ENCODE measurements around the gene PPM1H.

The PPM1H gene

GRCh38 chr12:62781136-62781880, 153.6 kb downstream of the PPM1H start:
- no peak for DNase-seq (ENCODE audit: low read depth)
- H3K4me3 ChIP-seq (ENCODE audit: control insufficient read depth, low read depth, low read length) = no peak overlapping the region
- no peak for TF ChIP-seq CTCF (conservative IDR thresholded peaks at IDR 0.05; ENCODE audit: control insufficient read depth, insufficient read depth, low read depth, low read length)

DNA sequence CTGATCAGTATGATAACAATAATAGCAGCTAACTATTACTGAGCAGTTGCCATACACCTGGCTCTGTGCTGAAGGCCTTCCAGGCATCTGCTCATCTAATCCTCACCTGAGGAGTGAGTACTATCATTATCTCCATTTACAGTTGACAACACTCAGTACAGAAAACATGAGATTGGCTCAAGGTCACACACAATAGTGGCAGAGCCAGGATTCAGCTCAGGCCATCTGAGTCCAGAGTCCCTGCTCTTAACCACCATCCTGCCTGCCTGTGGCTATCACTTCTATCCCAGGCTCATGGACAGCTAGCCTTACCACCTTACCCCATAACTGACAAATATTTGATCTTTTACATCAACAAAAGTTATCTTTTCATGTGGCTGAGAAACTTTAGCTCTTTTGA, 155.5 kb downstream of the PPM1H start:
- TF ChIP-seq CTCF (conservative IDR thresholded peaks at IDR 0.05; ENCODE audit: control insufficient read depth, insufficient read depth, low read depth, low read length) = no peak
- DNase-seq (ENCODE audit: low read depth) = no peak
- no peak overlapping the region for H3K4me3 ChIP-seq (ENCODE audit: control insufficient read depth, low read depth, low read length)

GRCh38 chr12:62778187-62778586, 156.8 kb downstream of the PPM1H start:
- TF ChIP-seq CTCF (conservative IDR thresholded peaks at IDR 0.05; ENCODE audit: control insufficient read depth, insufficient read depth, low read depth, low read length) = no peak
- no peak for DNase-seq (ENCODE audit: low read depth)
- H3K4me3 ChIP-seq (ENCODE audit: control insufficient read depth, low read depth, low read length) = no peak overlapping the region

DNA sequence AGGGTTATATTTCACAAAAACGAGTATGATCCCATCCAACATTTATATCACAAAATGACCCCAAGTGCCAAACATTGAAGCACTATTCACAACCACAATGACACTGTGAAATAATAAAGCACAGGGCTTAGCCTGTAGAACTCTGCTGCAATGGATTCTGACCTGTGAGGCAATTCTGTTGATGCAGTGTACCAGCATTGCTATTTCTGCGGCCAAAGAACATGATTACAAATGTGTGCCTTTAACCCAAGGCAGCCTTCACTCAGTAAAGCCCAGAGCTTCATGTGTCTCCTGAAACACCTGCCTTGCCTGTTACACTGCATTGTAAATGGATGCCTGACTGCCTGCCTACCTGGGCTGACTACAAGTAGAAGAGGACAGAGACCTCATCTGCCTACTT, 158.0 kb downstream of the PPM1H start:
- no peak overlapping the region for H3K4me3 ChIP-seq (ENCODE audit: control insufficient read depth, low read depth, low read length)
- TF ChIP-seq CTCF (conservative IDR thresholded peaks at IDR 0.05; ENCODE audit: control insufficient read depth, insufficient read depth, low read depth, low read length) = no peak
- no peak for DNase-seq (ENCODE audit: low read depth)

DNA sequence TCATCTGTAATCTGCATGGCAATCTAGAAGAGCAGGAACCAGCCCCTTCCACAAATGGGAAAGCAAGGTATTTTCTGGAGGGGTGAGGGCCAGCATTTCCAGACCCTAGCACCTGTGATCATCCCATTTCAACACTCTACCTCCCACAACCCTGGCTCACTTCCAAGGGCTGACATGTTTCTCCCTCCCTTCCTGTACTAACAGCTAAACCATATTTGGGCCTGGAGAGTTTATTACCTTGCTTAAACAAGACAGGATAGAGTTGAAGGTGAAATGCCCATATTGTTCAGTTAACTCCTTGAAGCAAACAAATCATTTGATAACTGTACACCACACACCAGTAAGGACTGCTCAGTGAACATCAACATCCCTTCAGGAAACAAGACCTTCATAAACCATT, 158.4 kb downstream of the PPM1H start:
- no peak overlapping the region for H3K4me3 ChIP-seq (ENCODE audit: control insufficient read depth, low read depth, low read length)
- TF ChIP-seq CTCF (conservative IDR thresholded peaks at IDR 0.05; ENCODE audit: control insufficient read depth, insufficient read depth, low read depth, low read length) = no peak
- DNase-seq (ENCODE audit: low read depth) = no peak

DNA sequence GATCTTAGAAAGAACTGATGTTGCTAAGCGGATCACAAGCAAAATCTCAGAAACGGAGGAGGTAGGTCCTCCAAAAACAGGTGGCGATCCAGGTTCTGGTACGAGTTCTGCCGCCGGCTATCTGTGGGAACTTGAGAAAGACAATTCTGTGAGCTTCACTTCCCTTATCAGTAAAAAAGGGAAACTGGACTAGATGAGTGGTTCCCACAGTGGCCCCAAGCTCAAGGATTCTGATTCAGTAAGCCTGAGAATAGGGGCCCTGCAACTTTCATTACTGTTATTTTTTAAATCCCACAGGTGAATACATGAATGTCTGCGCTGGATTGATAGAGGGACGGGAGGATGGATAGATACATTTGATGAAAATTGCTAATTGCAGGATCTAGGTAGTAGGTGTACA, 160.2 kb downstream of the PPM1H start:
- no peak for TF ChIP-seq CTCF (conservative IDR thresholded peaks at IDR 0.05; ENCODE audit: control insufficient read depth, insufficient read depth, low read depth, low read length)
- H3K4me3 ChIP-seq (ENCODE audit: control insufficient read depth, low read depth, low read length) = no peak overlapping the region
- DNase-seq (ENCODE audit: low read depth) = no peak
